T-cell (primary cell): ENCODE data around the gene PLPP4. TPM values are rescaled to one million over a fixed set of nuclear protein-coding genes. Genes with fewer than 3 reads are reported as not detected.
A peak's percentile ranks its signal among the peaks of the same experiment; 100 is the strongest.

Experiments
- ATAC-seq, 4 experiments: fragments of 200-7000 bp in 3 of 4; fragments of 150-1000 bp in 1 of 4; cut with Tn5 transposase; replicated peaks in 1 of 4; 1 replicate in 3 of 4; 2 replicates in 1 of 4; pipeline ENCODE4 v1.10.0; 2021; ENCODE audit warnings: moderate library complexity in 3 of 4, mild to moderate bottlenecking in 2 of 4, moderate number of reproducible peaks in 1 of 4
- CTCF ChIA-PET, 2 donors: fragments of 300-600 bp; sonication (Branson Sonifier 250); formaldehyde crosslinking; loops; one replicate each; lab custom pipeline; 2022; ENCODE audit warnings: antibody characterized with exemption in 2 of 2; lab: Charles Lee
- POLR2A ChIA-PET, 2 donors: fragments of 300-600 bp; sonication (Branson Sonifier 250); formaldehyde crosslinking; loops; one replicate each; lab custom pipeline; 2022; ENCODE audit warnings: antibody characterized with exemption in 2 of 2; lab: Charles Lee
- DNase-seq, 35 experiments: peaks; one replicate each; pipeline versions ENCODE4 v3.0.0 to v3.0.0-alpha.2; 2013 to 2023
- H3K27ac ChIP-seq: one replicate; pipeline ENCODE4 v1.5.1; 2013; ENCODE audit warnings: low read length
- H3K27me3 ChIP-seq, 2 experiments: replicated peaks in 1 of 2; 1 replicate in 1 of 2; 2 replicates in 1 of 2; pipeline versions ENCODE4 v1.6.1 to v1.7.0; 2013; ENCODE audit warnings: low read length in 1 of 2, mixed read lengths in 1 of 2; ENCODE audit not compliant: control insufficient read depth in 2 of 2, insufficient read depth in 2 of 2; ENCODE audit errors: extremely low read depth in 1 of 2
- H3K36me3 ChIP-seq, 2 donors: 1 replicate in 1 of 2; 2 replicates in 1 of 2; pipeline versions ENCODE4 v1.6.1 to v1.7.0; 2013; ENCODE audit warnings: low read length in 1 of 2; ENCODE audit not compliant: control insufficient read depth in 2 of 2, insufficient read depth in 1 of 2; ENCODE audit errors: extremely low read depth in 1 of 2
- H3K4me1 ChIP-seq, 2 experiments: 1 replicate in 1 of 2; 2 replicates in 1 of 2; pipeline versions ENCODE4 v1.6.1 to v1.7.0; 2013; ENCODE audit warnings: low read length in 2 of 2, mixed read lengths in 1 of 2; ENCODE audit not compliant: insufficient read depth in 2 of 2, control insufficient read depth in 1 of 2; ENCODE audit errors: extremely low read depth in 1 of 2
- H3K4me3 ChIP-seq, 2 donors: 1 replicate in 1 of 2; 2 replicates in 1 of 2; pipeline versions ENCODE4 v1.5.1 to v1.7.0; 2013; ENCODE audit warnings: mild to moderate bottlenecking in 2 of 2, low read length in 1 of 2, moderate library complexity in 1 of 2; ENCODE audit not compliant: control insufficient read depth in 1 of 2; ENCODE audit errors: extremely low read depth in 1 of 2
- H3K9me3 ChIP-seq: 2 replicates; pipeline ENCODE4 v1.7.0; 2013
- H3K27ac Mint-ChIP-seq, 2 donors: one replicate each; pipeline ENCODE4 v1.8.0; 2020 to 2021; ENCODE audit warnings: mild to moderate bottlenecking in 2 of 2, mixed read lengths in 2 of 2
- H3K27me3 Mint-ChIP-seq, 2 donors: one replicate each; pipeline ENCODE4 v1.8.0; 2021 to 2022; ENCODE audit warnings: mixed read lengths in 2 of 2
- H3K36me3 Mint-ChIP-seq: one replicate; pipeline ENCODE4 v1.8.0; 2021; ENCODE audit warnings: mixed read lengths
- H3K4me1 Mint-ChIP-seq, 3 donors: one replicate each; pipeline ENCODE4 v1.8.0; 2020 to 2022; ENCODE audit warnings: mixed read lengths in 3 of 3, mild to moderate bottlenecking in 1 of 3
- H3K4me3 Mint-ChIP-seq, 3 donors: one replicate each; pipeline ENCODE4 v1.8.0; 2020 to 2022; ENCODE audit warnings: mild to moderate bottlenecking in 3 of 3, mixed read lengths in 3 of 3, moderate library complexity in 3 of 3
- H3K9me3 Mint-ChIP-seq, 3 donors: one replicate each; pipeline ENCODE4 v1.8.0; 2020 to 2022; ENCODE audit warnings: mixed read lengths in 3 of 3
- WGBS: methylation state at CpG from one replicate; pipeline ENCODE4 v1.1.5; 2013; ENCODE audit warnings: missing lambda C conversion rate; ENCODE audit not compliant: insufficient coverage; 5-methylcytosine and 5-hydroxymethylcytosine counted together
- total RNA-seq, 35 experiments: library from RNA in 6 of 35; stranded (reverse) in 6 of 35; fragments of 120-200 nt in 1 of 35; gene quantifications; one replicate each; pipeline versions ENCODE4 v1.2.1 to v1.2.4 and lab custom pipeline; 2013 to 2026

The PLPP4 gene
- total RNA-seq, 5 donors from 2014 or later (not counting 1 experiment from before 2014, with no cell fraction given) = not detected

GRCh38 chr10:120422457-120422856, 34.6 kb upstream of the PLPP4 start:
- Mint-ChIP-seq H3K36me3 (no peaks in the 10 kb centered on the region), H3K27me3 (peaks cover 0 to 3% of the 10 kb centered on the region in 2 donors), H3K4me1 (no peaks in the 10 kb centered on the region), H3K27ac (no peak overlapping the region), H3K9me3 (peaks cover 0 to 9% (median 0%) of the 10 kb centered on the region in 3 donors), H3K4me3 (no peak overlapping the region)
- DNase-seq = no peak
- no peak overlapping the region for H3K4me3 ChIP-seq
- ChIA-PET CTCF (no interaction called here), POLR2A (no interaction called here)
- 77% methylated on average over 7 of the region's 7 CpGs for WGBS
- no peaks in the 10 kb centered on the region for H3K36me3 ChIP-seq
- H3K4me1 ChIP-seq = no peaks in the 10 kb centered on the region
- ATAC-seq = no peak
- H3K9me3 ChIP-seq = no peaks in the 10 kb centered on the region
- H3K27ac ChIP-seq = no peak overlapping the region
- peaks cover 0 to 3% of the 10 kb centered on the region in 2 experiments for H3K27me3 ChIP-seq

- Histone ChIP-seq H3K27me3 (peaks cover 0 to 6% of the 10 kb centered on the region in 2 experiments), H3K27ac (no peak overlapping the region), H3K4me3 (no peak overlapping the region), H3K9me3 (no peaks in the 10 kb centered on the region), H3K36me3 (no peaks in the 10 kb centered on the region), H3K4me1 (no peaks in the 10 kb centered on the region)
- POLR2A ChIA-PET = no interaction called here
- WGBS = 100% methylated on average over 2 of the region's 8 CpGs
- DNase-seq (peak in 6 of 35 experiments; percentile 1 to 20 (median 2)), ATAC-seq (no peak)
- Mint-ChIP-seq H3K9me3 (peaks cover 0 to 9% (median 0%) of the 10 kb centered on the region in 3 donors), H3K36me3 (no peaks in the 10 kb centered on the region), H3K4me3 (no peak overlapping the region), H3K4me1 (no peaks in the 10 kb centered on the region), H3K27ac (no peak overlapping the region), H3K27me3 (peaks cover 0 to 3% of the 10 kb centered on the region in 2 donors)
- CTCF ChIA-PET = no interaction called here
Observed at GRCh38 chr10:120423431-120424197, 33.4 kb upstream of the PLPP4 start.

- Mint-ChIP-seq H3K4me1 (no peaks in the 10 kb centered on the region), H3K9me3 (peaks cover 0 to 9% (median 0%) of the 10 kb centered on the region in 3 donors), H3K27me3 (peaks cover 0 to 3% of the 10 kb centered on the region in 2 donors), H3K27ac (no peak overlapping the region), H3K4me3 (no peak overlapping the region), H3K36me3 (no peaks in the 10 kb centered on the region)
- Histone ChIP-seq H3K27me3 (peaks cover 0 to 6% of the 10 kb centered on the region in 2 experiments), H3K4me1 (no peaks in the 10 kb centered on the region), H3K27ac (no peak overlapping the region), H3K36me3 (no peaks in the 10 kb centered on the region), H3K9me3 (no peaks in the 10 kb centered on the region), H3K4me3 (no peak overlapping the region)
- no CpG with 5 or more reads among the region's 4 CpGs for WGBS
- DNase-seq (no peak), ATAC-seq (no peak)
- POLR2A ChIA-PET = no interaction called here
- CTCF ChIA-PET = no interaction called here
Observed at GRCh38 chr10:120424198-120424464, 32.9 kb upstream of the PLPP4 start.

GRCh38 chr10:120426306-120426705, 30.7 kb upstream of the PLPP4 start:
- WGBS = 67% methylated on average over 1 of the region's 3 CpGs
- H3K36me3 Mint-ChIP-seq = no peaks in the 10 kb centered on the region
- H3K9me3 Mint-ChIP-seq = peaks cover 0 to 9% (median 0%) of the 10 kb centered on the region in 3 donors
- POLR2A ChIA-PET = no interaction called here
- DNase-seq (no peak), ATAC-seq (no peak)
- Histone ChIP-seq H3K4me3 (no peak overlapping the region), H3K27me3 (peaks cover 0 to 6% of the 10 kb centered on the region in 2 experiments), H3K36me3 (no peaks in the 10 kb centered on the region), H3K27ac (no peak overlapping the region), H3K9me3 (no peaks in the 10 kb centered on the region), H3K4me1 (peaks cover 0 to 2% of the 10 kb centered on the region in 2 experiments)
- peaks cover 0 to 4% (median 0%) of the 10 kb centered on the region in 3 donors for H3K4me1 Mint-ChIP-seq
- no peak overlapping the region for H3K4me3 Mint-ChIP-seq
- no peak overlapping the region for H3K27ac Mint-ChIP-seq
- peaks cover 8 to 9% of the 10 kb centered on the region in 2 donors for H3K27me3 Mint-ChIP-seq
- CTCF ChIA-PET = no interaction called here

GRCh38 chr10:120428754-120429153, 28.3 kb upstream of the PLPP4 start:
- ChIA-PET POLR2A (no interaction called here), CTCF (no interaction called here)
- Histone ChIP-seq H3K4me3 (no peak overlapping the region), H3K4me1 (peaks cover 0 to 2% of the 10 kb centered on the region in 2 experiments), H3K27me3 (peaks cover 0 to 18% of the 10 kb centered on the region in 2 experiments), H3K36me3 (no peaks in the 10 kb centered on the region), H3K27ac (no peak overlapping the region), H3K9me3 (no peaks in the 10 kb centered on the region)
- peaks cover 0 to 9% (median 0%) of the 10 kb centered on the region in 3 donors for H3K9me3 Mint-ChIP-seq
- peaks cover 0 to 7% (median 0%) of the 10 kb centered on the region in 3 donors for H3K4me1 Mint-ChIP-seq
- peaks cover 22 to 27% of the 10 kb centered on the region in 2 donors for H3K27me3 Mint-ChIP-seq
- ATAC-seq (no peak), DNase-seq (no peak)
- H3K27ac Mint-ChIP-seq = no peak overlapping the region
- H3K4me3 Mint-ChIP-seq = no peak overlapping the region
- WGBS = 80% methylated on average over 1 of the region's 5 CpGs
- H3K36me3 Mint-ChIP-seq = no peaks in the 10 kb centered on the region

GRCh38 chr10:120429395-120429794, 27.6 kb upstream of the PLPP4 start:
- POLR2A ChIA-PET = no interaction called here

More at GRCh38 chr10:120429395-120429794, 27.6 kb upstream of the PLPP4 start:
- Mint-ChIP-seq H3K4me1 (peaks cover 0 to 7% (median 0%) of the 10 kb centered on the region in 3 donors), H3K27me3 (peaks cover 22 to 25% of the 10 kb centered on the region in 2 donors), H3K27ac (no peak overlapping the region), H3K4me3 (no peak overlapping the region), H3K9me3 (peaks cover 0 to 6% (median 0%) of the 10 kb centered on the region in 3 donors), H3K36me3 (no peaks in the 10 kb centered on the region)
- Histone ChIP-seq H3K36me3 (no peaks in the 10 kb centered on the region), H3K27me3 (peaks cover 0 to 16% of the 10 kb centered on the region in 2 experiments), H3K4me1 (peaks cover 0 to 2% of the 10 kb centered on the region in 2 experiments), H3K4me3 (no peak overlapping the region), H3K9me3 (no peaks in the 10 kb centered on the region), H3K27ac (no peak overlapping the region)
- WGBS = 73% methylated on average over 4 of the region's 5 CpGs
- ATAC-seq (no peak), DNase-seq (no peak)
- CTCF ChIA-PET = no interaction called here
